Measurements from ENCODE around the gene GLS2.

GRCh38 chr12:56449622-56449984 is 38.4 kb downstream of the GLS2 start:
- TF ChIP-seq ZNF592 (IDR thresholded peaks at IDR 0.05) (no peak), MAX (IDR thresholded peaks at IDR 0.05; ENCODE audit: low read depth, low read length) (no peak), CEBPZ (IDR thresholded peaks at IDR 0.05; ENCODE audit: low read depth, low read length) (no peak), CTCF (IDR thresholded peaks at IDR 0.05 in 2 of 3, conservative IDR thresholded peaks at IDR 0.05 in 1 of 3; ENCODE audit: control insufficient read depth in 2 of 3, extremely low read depth in 1 of 3, insufficient read depth in 1 of 3, low read depth in 3 of 3, low read length in 3 of 3) (no peak), SP1 (IDR thresholded peaks at IDR 0.05; ENCODE audit: low read depth, low read length) (no peak), RAD21 (IDR thresholded peaks at IDR 0.05; ENCODE audit: insufficient read depth, low read depth, low read length) (no peak)

All from GM12878 (cell line).